HEK293 (cell line): ENCODE results near the gene TCEAL3.

Source experiments
- ZNF416 ChIP-seq: fragments of 450-650 bp; formaldehyde crosslinking; IDR thresholded peaks from 2 replicates; pipeline ENCODE4 v1.5.1; 2016; ENCODE audit warnings: missing biosample characterization, missing genetic modification characterization
- ZNF510 ChIP-seq: fragments of 450-650 bp; formaldehyde crosslinking; IDR thresholded peaks from 2 replicates; pipeline ENCODE4 v1.5.1; 2018; ENCODE audit warnings: mild to moderate bottlenecking, missing genetic modification characterization, missing biosample characterization; ENCODE audit not compliant: insufficient replicate concordance
- TF ChIP-seq, protein P1 (sequence below): fragments of 450-650 bp; formaldehyde crosslinking; IDR thresholded peaks from 2 replicates; pipeline ENCODE4 v1.5.1; 2016; ENCODE audit warnings: missing biosample characterization, missing genetic modification characterization

GRCh38 chrX:103651151-103651773 is 43.5 kb downstream of the TCEAL3 start:
- no peak for TF ChIP-seq ZNF510 (tag by site-specific recombination)
- TF ChIP-seq, protein P1, sequence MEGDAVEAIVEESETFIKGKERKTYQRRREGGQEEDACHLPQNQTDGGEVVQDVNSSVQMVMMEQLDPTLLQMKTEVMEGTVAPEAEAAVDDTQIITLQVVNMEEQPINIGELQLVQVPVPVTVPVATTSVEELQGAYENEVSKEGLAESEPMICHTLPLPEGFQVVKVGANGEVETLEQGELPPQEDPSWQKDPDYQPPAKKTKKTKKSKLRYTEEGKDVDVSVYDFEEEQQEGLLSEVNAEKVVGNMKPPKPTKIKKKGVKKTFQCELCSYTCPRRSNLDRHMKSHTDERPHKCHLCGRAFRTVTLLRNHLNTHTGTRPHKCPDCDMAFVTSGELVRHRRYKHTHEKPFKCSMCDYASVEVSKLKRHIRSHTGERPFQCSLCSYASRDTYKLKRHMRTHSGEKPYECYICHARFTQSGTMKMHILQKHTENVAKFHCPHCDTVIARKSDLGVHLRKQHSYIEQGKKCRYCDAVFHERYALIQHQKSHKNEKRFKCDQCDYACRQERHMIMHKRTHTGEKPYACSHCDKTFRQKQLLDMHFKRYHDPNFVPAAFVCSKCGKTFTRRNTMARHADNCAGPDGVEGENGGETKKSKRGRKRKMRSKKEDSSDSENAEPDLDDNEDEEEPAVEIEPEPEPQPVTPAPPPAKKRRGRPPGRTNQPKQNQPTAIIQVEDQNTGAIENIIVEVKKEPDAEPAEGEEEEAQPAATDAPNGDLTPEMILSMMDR (tag by site-specific recombination), result no peak
- TF ChIP-seq ZNF416, result no peak
